ENCODE data around the gene OPA3.

The OPA3 gene

GRCh38 chr19:45591638-45592005 lies 7.0 kb upstream of the OPA3 start:
- Histone ChIP-seq H3F3A (ENCODE audit: insufficient read depth, low read length) (no peaks in the 10 kb centered on the region), H3K9me3 (ENCODE audit: low read length) (no peaks in the 10 kb centered on the region), H3K27me3 (ENCODE audit: insufficient read depth, low read length) (no peaks in the 10 kb centered on the region), H3K27ac (ENCODE audit: low read depth, low read length, poor library complexity, severe bottlenecking) (no peak overlapping the region), H3K79me2 (ENCODE audit: insufficient read depth, low read length) (no peaks in the 10 kb centered on the region), H2AFZ (ENCODE audit: low read length) (no peak overlapping the region), H3K9ac (ENCODE audit: low read length) (no peak overlapping the region), H3K4me2 (ENCODE audit: low read length) (no peak overlapping the region), H3K4me1 (ENCODE audit: insufficient read depth, low read length, severe bottlenecking) (no peaks in the 10 kb centered on the region), H3K9me2 (ENCODE audit: low read depth, low read length) (no peaks in the 10 kb centered on the region), H3K4me3 (ENCODE audit: low read depth, low read length, poor library complexity, severe bottlenecking) (no peak overlapping the region), H4K20me1 (ENCODE audit: insufficient read depth, low read length) (no peaks in the 10 kb centered on the region), H3K36me3 (ENCODE audit: insufficient read depth, low read length) (no peaks in the 10 kb centered on the region)
- TF ChIP-seq CTCF (IDR thresholded peaks at IDR 0.05; ENCODE audit: low read length) (no peak), EZH2 (IDR thresholded peaks at IDR 0.05; ENCODE audit: borderline replicate concordance, low read length) (no peak)

- Histone ChIP-seq H4K20me1 (ENCODE audit: insufficient read depth, low read length) (no peaks in the 10 kb centered on the region), H3K27me3 (ENCODE audit: insufficient read depth, low read length) (no peaks in the 10 kb centered on the region), H3K27ac (ENCODE audit: low read depth, low read length, poor library complexity, severe bottlenecking) (no peak overlapping the region), H3K79me2 (ENCODE audit: insufficient read depth, low read length) (no peaks in the 10 kb centered on the region), H3K9ac (ENCODE audit: low read length) (no peak overlapping the region), H3K36me3 (ENCODE audit: insufficient read depth, low read length) (no peaks in the 10 kb centered on the region), H3F3A (ENCODE audit: insufficient read depth, low read length) (no peaks in the 10 kb centered on the region), H3K9me2 (ENCODE audit: low read depth, low read length) (no peaks in the 10 kb centered on the region), H2AFZ (ENCODE audit: low read length) (no peak overlapping the region), H3K9me3 (ENCODE audit: low read length) (no peaks in the 10 kb centered on the region), H3K4me2 (ENCODE audit: low read length) (no peak overlapping the region), H3K4me3 (ENCODE audit: low read depth, low read length, poor library complexity, severe bottlenecking) (no peak overlapping the region), H3K4me1 (ENCODE audit: insufficient read depth, low read length, severe bottlenecking) (no peaks in the 10 kb centered on the region)
- TF ChIP-seq CTCF (IDR thresholded peaks at IDR 0.05; ENCODE audit: low read length) (peak; percentile 45; the same call in 1 of the 2 replicates), EZH2 (IDR thresholded peaks at IDR 0.05; ENCODE audit: borderline replicate concordance, low read length) (no peak)
Measured at GRCh38 chr19:45591004-45591637, 6.5 kb upstream of the OPA3 start.

DNA sequence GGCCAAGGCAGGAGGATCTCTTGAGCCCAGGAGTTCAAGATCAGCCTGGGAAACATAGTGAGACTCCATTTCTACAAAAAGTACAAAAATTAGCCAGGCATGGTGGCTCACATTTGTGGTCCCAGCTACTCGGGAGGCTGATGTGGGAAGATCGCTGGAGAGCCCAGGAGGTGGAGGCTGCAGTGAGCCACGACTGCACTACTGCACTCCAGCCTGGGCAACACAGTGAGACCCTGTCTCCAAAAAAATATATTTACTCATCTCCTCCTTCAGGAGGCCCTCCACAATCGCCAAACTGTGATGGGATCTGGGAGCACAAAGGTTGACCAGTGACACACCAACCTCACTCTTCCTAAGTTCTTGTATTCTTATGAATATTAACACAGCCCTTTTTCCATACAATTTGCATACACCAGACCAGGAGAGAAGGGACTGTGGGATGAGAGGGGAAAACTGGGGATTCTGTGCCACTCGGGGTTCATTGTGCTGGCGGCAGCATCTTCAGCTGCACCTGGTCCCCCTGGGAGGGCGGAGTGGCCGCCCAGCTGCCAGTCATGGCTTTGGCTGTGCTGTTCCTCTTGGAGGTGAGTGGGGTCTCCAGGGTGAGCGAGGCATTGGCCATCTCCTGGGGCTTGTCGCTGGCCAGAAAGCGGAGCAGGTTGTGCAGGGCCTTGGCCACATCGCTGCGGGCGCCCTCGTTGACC lies 5.8 kb upstream of the OPA3 start:
- no peak overlapping the region for H2AFZ ChIP-seq (ENCODE audit: low read length)
- H3K9me2 ChIP-seq (ENCODE audit: low read depth, low read length), result no peaks in the 10 kb centered on the region
- H3K4me2 ChIP-seq (ENCODE audit: low read length), result no peak overlapping the region
- no peaks in the 10 kb centered on the region for H3K9me3 ChIP-seq (ENCODE audit: low read length)
- no peak overlapping the region for H3K9ac ChIP-seq (ENCODE audit: low read length)
- no peak overlapping the region for H3K4me3 ChIP-seq (ENCODE audit: low read depth, low read length, poor library complexity, severe bottlenecking)
- H3K4me1 ChIP-seq (ENCODE audit: insufficient read depth, low read length, severe bottlenecking), result peaks cover under 1% of the 10 kb centered on the region
- H3K27me3 ChIP-seq (ENCODE audit: insufficient read depth, low read length), result no peaks in the 10 kb centered on the region
- no peaks in the 10 kb centered on the region for H3K79me2 ChIP-seq (ENCODE audit: insufficient read depth, low read length)
- no peaks in the 10 kb centered on the region for H3F3A ChIP-seq (ENCODE audit: insufficient read depth, low read length)
- no peaks in the 10 kb centered on the region for H4K20me1 ChIP-seq (ENCODE audit: insufficient read depth, low read length)
- no peaks in the 10 kb centered on the region for H3K36me3 ChIP-seq (ENCODE audit: insufficient read depth, low read length)
- no peak for TF ChIP-seq CTCF (IDR thresholded peaks at IDR 0.05; ENCODE audit: low read length)
- no peak for TF ChIP-seq EZH2 (IDR thresholded peaks at IDR 0.05; ENCODE audit: borderline replicate concordance, low read length)
- H3K27ac ChIP-seq (ENCODE audit: low read depth, low read length, poor library complexity, severe bottlenecking), result no peak overlapping the region

All from OCI-LY1 (cell line).